ENCODE measurements around the gene TMTC4.

TMTC4 gene

DNA sequence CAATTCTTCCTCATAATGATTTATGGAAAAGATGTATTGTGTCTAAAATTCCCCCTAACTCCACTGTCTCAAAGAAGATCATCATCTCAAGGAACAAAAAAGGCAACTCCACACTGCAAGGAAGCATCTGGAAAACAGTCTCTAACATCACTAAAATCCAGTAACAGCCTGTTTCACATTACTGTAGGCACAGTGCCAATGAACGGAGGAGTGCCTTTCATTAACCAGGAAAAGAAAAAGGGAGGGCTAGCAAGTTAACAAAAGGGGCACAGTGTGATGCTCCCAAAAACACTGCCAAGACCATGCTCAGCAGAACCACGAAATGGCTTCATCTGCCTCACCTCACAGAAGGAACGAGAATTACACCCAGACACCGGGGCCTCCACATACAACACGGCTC is 8.5 kb downstream of the TMTC4 start:
- DNase-seq (ENCODE audit: low read depth) = no peak

- DNase-seq (ENCODE audit: low read depth) = no peak
Observed at GRCh38 chr13:100665403-100665802, 9.2 kb downstream of the TMTC4 start.

DNA sequence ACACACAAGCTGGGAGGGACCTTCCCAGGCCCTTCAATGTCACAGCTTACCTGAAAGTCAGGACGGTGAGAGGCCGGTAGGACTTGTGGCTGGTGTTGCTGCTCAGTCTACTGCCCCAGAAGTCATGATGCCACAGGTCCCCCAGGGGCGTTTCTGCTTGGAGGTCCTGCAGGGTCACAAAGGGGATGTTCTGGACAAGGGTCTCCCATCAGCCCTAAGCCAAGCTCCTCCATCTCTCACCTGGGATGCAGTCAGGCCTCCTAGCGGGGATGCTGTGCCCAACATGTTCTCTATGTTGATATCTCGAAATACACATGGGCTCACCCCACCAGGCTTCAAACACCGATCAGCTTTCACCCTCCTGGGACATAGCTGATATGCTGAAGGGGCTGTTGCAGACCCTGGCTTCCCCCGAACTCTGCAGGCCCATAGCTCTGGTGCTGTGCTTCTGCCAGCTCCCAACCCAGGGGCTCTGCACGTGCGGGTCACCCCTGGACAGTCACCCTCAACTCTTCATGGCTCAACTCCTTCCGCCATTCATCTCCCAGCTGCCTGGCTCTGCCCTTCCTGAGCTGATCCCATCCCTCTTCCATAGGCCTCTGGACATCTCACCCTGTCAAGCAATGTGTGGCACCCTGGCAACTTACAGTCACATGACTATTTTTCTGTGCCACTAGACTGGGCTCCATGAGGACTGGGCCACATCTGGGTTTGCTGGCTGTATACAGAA is 10.3 kb downstream of the TMTC4 start:
- DNase-seq (ENCODE audit: low read depth) = no peak

GRCh38 chr13:100662468-100663211 is 12.0 kb downstream of the TMTC4 start:
- DNase-seq (ENCODE audit: low read depth) = no peak

GRCh38 chr13:100660761-100661160 is 13.8 kb downstream of the TMTC4 start:
- no peak for DNase-seq (ENCODE audit: low read depth)

DNA sequence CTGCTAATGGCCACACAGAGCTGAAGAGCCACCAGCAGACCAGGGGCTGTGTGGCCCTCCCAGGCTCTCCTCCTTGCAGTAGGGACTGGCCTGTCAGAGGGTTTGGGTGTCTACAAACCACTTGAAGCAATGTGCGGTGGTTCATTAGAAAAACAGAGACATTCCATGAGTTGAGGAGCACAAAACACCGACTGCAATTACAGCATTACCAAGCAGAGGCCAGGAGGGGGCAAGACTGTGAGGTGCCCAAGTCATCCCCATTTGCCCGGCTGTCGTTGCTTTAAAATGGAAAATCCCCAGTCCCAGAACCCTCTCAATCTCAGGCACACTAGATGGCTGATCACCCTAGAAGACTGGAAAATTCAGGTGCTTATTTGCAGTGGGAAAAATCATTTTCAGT is 15.0 kb downstream of the TMTC4 start:
- no peak for DNase-seq (ENCODE audit: low read depth)

- no peak for DNase-seq (ENCODE audit: low read depth)
Observed at GRCh38 chr13:100658363-100658762, 16.2 kb downstream of the TMTC4 start.

DNA sequence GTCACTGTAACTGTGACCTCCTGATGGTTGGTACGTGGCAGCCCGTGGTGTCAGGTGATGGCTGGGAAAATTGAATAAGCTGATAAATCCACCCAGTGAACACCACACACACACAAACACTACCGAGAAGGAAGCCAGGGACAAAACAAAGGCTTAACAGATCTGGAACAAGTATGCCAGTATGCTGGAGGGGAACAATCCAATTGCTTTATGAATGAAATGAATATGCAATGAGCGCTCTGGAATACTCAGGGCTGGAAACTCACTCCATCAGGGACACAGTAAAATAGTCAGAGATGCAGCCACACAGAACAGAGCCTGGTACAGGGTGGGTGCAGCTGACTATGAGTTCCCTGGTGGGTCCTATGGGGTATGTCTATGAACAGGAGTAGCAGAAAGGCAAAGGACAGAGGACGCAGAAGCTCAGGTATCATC is 16.7 kb downstream of the TMTC4 start:
- no peak for DNase-seq (ENCODE audit: low read depth)

DNA sequence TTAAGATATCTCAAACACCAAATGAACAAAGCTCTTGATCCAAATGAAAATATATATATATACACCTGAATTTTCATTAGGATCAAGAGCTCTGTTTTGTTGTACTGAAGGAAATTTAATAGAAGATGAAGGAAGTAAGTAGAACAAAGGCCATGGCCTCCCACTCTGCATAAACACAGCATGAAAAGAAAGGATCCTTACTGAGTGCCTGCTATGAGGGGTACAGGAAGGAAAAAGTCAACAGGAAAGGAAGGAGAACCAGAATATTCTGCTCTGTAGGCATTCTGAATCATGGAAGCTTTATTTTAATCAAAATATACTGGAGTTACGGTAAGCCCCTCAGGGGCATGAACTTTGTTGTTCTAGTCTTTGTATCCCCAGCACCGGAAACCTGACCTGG is 22.1 kb downstream of the TMTC4 start:
- no peak for DNase-seq (ENCODE audit: low read depth)

GRCh38 chr13:100650326-100650725 is 24.3 kb downstream of the TMTC4 start:
- no peak for DNase-seq (ENCODE audit: low read depth)

GRCh38 chr13:100648354-100648753 is 26.2 kb downstream of the TMTC4 start:
- no peak for DNase-seq (ENCODE audit: low read depth)

GRCh38 chr13:100646871-100647270 is 27.7 kb downstream of the TMTC4 start:
- no peak for DNase-seq (ENCODE audit: low read depth)

- DNase-seq (ENCODE audit: low read depth) = peak; percentile 15
Observed at GRCh38 chr13:100646030-100646673, 28.4 kb downstream of the TMTC4 start.

- DNase-seq (ENCODE audit: low read depth) = no peak
Observed at GRCh38 chr13:100645382-100645781, 29.2 kb downstream of the TMTC4 start.

DNA sequence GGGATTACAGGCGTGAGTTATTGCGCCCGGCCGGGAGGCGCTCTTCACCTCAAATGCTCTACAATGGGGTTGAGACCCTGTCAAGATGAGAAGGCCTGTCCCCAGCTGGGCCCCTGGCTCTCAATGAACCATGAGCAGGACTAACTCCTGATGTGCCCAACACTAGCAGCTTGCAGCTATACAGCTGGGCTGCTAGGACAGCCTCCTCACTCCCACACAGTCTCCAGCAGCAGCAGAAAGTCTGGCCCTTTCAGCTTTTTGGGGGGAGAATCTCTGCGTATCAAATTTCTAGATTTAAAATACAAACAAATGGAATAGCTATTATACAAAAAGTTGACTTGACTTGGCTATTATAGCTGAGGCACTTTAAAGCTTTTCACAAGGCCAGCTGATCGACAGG is 30.2 kb downstream of the TMTC4 start:
- DNase-seq (ENCODE audit: low read depth) = no peak

DNA sequence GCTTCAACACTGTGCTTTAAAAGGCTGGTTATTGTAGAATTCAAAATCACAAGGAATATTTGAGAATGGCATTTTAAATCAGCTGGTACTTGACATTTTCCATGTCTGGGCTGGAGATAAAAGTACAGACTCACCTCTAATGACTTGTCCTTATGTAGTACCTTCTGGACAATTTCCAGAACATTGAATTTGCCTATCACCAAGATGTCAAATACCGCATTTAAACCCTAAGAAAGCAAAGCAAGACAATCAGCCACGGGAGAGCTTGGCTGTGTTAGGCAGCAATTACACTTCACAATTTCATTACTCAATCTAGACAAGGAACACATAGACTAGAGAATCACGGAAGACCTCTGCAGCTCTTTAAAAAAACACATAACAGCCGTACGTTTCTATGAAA is 36.8 kb downstream of the TMTC4 start:
- no peak for DNase-seq (ENCODE audit: low read depth)

GRCh38 chr13:100637380-100637779 is 37.2 kb downstream of the TMTC4 start:
- DNase-seq (ENCODE audit: low read depth) = no peak

GRCh38 chr13:100636441-100636840 is 38.2 kb downstream of the TMTC4 start:
- no peak for DNase-seq (ENCODE audit: low read depth)

DNA sequence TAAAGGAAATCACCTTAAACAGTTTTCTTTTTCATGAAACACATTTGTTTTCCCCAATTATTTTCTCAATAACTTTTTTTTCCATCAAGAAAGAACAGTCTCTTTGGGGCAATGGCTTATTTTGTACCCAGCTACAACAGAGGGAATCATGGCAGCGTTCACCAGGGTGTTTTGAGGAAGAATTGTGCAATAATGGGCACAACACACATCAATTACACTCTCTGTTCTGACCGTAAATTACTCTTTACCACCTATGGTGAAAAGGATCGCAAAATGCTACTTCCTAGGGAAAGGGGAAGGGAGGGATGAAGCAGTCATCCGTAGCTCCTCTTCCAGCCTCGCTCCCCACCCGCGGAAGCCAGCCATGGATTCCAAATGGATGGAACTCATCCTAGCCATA is 38.6 kb downstream of the TMTC4 start:
- no peak for DNase-seq (ENCODE audit: low read depth)

GRCh38 chr13:100634696-100635095 is 39.9 kb downstream of the TMTC4 start:
- DNase-seq (ENCODE audit: low read depth) = no peak

GRCh38 chr13:100633461-100633860 is 41.1 kb downstream of the TMTC4 start:
- peak; percentile 82 for DNase-seq (ENCODE audit: low read depth)

GRCh38 chr13:100630555-100630954 is 44.0 kb downstream of the TMTC4 start:
- no peak for DNase-seq (ENCODE audit: low read depth)

DNA sequence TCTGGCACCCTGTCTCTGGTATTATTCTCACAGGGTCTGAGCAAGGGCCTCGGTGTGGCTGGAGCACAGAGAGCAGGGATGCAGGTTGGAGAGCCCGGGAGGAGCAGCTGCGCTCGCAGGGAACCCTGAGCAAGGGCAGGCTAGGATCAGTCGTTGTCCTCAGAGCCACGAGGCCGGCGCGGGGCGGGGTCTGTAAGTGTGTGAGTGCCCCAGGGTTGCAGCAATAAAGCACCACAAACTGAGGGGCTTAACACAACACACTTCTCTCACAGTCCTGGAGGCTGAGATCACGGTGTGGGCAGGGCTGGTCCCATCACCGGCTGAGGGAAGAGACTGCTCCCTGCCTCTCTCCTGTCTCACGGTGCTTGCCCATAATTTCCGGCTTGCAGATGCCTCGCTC is 47.5 kb downstream of the TMTC4 start:
- no peak for DNase-seq (ENCODE audit: low read depth)
